Ishikawa (cell line): ENCODE results near the gene DIP2B.

Experiments used
- CEBPB ChIP-seq: IDR thresholded peaks from 2 replicates; pipeline ENCODE4 v1.6.1; 2012
- CREB1 ChIP-seq: IDR thresholded peaks from 2 replicates; pipeline ENCODE4 v1.6.1; 2012; ENCODE audit warnings: low read depth
- EGR1 ChIP-seq: IDR thresholded peaks from 2 replicates; pipeline ENCODE4 v1.6.1; 2012
- EP300 ChIP-seq: IDR thresholded peaks from 2 replicates; pipeline ENCODE4 v1.6.1; 2012; ENCODE audit warnings: borderline replicate concordance
- FOXM1 ChIP-seq: IDR thresholded peaks from 2 replicates; pipeline ENCODE4 v1.6.1; 2012; ENCODE audit warnings: low read depth, borderline replicate concordance
- NFIC ChIP-seq: IDR thresholded peaks from 2 replicates; pipeline ENCODE4 v1.6.1; 2012
- RAD21 ChIP-seq: IDR thresholded peaks from 2 replicates; pipeline ENCODE4 v1.6.1; 2012; ENCODE audit warnings: low read depth
- TAF1 ChIP-seq: IDR thresholded peaks from 2 replicates; pipeline ENCODE4 v1.6.1; 2012; ENCODE audit warnings: low read depth, mild to moderate bottlenecking
- TCF12 ChIP-seq: IDR thresholded peaks from 2 replicates; pipeline ENCODE4 v1.6.1; 2012; ENCODE audit warnings: low read depth
- TEAD4 ChIP-seq: IDR thresholded peaks from 2 replicates; pipeline ENCODE4 v1.6.1; 2012
- YY1 ChIP-seq: IDR thresholded peaks from 2 replicates; pipeline ENCODE4 v1.6.1; 2012; ENCODE audit warnings: low read depth
- ZBTB7A ChIP-seq: IDR thresholded peaks from 2 replicates; pipeline ENCODE4 v1.6.1; 2012; ENCODE audit warnings: low read depth
- TF ChIP-seq, protein P1 (sequence below): IDR thresholded peaks from 2 replicates; pipeline ENCODE4 v1.6.1; 2012
- TF ChIP-seq, protein P2 (sequence below): IDR thresholded peaks from 2 replicates; pipeline ENCODE4 v1.6.1; 2012; ENCODE audit warnings: low read depth, mild to moderate bottlenecking
- TF ChIP-seq, protein P3 (sequence below): IDR thresholded peaks from 2 replicates; pipeline ENCODE4 v1.6.1; 2012

DIP2B gene

DNA sequence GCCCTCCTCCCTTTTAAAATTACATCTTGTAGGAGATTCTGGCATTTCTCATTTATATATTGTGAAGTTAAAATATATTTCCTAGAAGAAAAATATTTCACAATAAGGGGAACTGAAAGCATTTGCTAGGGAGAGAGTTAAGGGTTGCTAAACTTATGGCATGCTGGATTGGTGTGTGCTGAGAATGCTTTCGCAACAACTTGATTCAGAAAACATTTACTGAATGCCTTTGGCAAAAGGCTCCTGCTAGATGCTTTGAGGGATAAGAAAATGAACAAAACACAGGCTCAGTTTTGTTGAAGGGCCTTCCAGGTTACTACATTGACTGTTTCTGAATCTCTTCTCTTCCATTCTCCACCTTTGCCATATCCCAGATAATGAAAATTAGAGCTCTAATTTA is 67.5 kb downstream of the DIP2B start:
- TF ChIP-seq TEAD4: no peak
- TF ChIP-seq, protein P1, sequence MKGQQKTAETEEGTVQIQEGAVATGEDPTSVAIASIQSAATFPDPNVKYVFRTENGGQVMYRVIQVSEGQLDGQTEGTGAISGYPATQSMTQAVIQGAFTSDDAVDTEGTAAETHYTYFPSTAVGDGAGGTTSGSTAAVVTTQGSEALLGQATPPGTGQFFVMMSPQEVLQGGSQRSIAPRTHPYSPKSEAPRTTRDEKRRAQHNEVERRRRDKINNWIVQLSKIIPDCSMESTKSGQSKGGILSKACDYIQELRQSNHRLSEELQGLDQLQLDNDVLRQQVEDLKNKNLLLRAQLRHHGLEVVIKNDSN: no peak
- TF ChIP-seq TAF1: no peak
- peak; percentile 87 for TF ChIP-seq CEBPB

DNA sequence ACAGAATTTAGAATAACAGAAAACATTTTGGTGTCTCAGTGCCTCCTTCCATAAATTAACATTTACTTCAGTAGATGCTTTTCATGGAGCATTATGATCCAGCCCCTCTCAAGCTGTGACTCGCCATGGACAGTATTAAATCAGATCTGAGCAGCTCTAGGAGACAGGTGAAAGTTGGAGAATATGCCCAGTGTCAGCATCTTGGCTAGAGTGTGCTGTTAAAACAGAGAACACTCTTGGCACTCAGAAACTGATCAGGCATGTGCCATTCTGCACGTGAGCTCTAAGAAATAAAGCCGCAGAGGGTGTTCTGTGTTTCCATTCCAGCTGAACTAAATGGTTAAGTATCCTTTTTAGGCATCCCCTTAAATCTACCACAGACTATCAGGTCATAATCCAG is 68.0 kb downstream of the DIP2B start:
- TF ChIP-seq, protein P2, sequence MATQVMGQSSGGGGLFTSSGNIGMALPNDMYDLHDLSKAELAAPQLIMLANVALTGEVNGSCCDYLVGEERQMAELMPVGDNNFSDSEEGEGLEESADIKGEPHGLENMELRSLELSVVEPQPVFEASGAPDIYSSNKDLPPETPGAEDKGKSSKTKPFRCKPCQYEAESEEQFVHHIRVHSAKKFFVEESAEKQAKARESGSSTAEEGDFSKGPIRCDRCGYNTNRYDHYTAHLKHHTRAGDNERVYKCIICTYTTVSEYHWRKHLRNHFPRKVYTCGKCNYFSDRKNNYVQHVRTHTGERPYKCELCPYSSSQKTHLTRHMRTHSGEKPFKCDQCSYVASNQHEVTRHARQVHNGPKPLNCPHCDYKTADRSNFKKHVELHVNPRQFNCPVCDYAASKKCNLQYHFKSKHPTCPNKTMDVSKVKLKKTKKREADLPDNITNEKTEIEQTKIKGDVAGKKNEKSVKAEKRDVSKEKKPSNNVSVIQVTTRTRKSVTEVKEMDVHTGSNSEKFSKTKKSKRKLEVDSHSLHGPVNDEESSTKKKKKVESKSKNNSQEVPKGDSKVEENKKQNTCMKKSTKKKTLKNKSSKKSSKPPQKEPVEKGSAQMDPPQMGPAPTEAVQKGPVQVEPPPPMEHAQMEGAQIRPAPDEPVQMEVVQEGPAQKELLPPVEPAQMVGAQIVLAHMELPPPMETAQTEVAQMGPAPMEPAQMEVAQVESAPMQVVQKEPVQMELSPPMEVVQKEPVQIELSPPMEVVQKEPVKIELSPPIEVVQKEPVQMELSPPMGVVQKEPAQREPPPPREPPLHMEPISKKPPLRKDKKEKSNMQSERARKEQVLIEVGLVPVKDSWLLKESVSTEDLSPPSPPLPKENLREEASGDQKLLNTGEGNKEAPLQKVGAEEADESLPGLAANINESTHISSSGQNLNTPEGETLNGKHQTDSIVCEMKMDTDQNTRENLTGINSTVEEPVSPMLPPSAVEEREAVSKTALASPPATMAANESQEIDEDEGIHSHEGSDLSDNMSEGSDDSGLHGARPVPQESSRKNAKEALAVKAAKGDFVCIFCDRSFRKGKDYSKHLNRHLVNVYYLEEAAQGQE: no peak
- no peak for TF ChIP-seq TCF12
- TF ChIP-seq CREB1: no peak
- TF ChIP-seq EP300: no peak
- no peak for TF ChIP-seq ZBTB7A
- no peak for TF ChIP-seq TAF1
- no peak for TF ChIP-seq FOXM1

DNA sequence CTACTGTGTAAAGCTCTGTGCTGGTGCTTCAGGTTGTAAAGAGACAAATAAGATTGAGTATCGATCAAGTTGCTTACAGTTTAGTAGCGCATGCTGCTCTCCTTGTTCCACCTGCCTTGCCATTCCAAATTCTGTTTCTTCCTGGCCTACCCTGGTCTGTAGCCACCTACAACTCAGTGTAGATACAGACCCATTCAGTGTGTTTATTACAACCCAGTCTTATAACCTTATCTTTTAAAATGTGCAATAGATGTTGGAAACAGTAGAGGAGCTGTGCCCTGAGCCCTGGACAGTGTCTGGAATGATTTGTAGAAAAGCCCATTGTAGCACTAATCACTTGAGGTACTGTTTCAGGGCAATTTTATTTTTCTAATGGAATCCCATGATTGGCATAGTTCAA is 68.5 kb downstream of the DIP2B start:
- TF ChIP-seq CREB1 (no peak), FOXM1 (no peak), RAD21 (no peak), TCF12 (no peak), ZBTB7A (no peak), CEBPB (no peak), NFIC (no peak), TEAD4 (no peak), EGR1 (no peak), EP300 (no peak), TAF1 (no peak), YY1 (no peak)
- TF ChIP-seq, protein P3, sequence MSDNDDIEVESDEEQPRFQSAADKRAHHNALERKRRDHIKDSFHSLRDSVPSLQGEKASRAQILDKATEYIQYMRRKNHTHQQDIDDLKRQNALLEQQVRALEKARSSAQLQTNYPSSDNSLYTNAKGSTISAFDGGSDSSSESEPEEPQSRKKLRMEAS: no peak
- TF ChIP-seq, protein P2: no peak
- TF ChIP-seq, protein P1: no peak

DNA sequence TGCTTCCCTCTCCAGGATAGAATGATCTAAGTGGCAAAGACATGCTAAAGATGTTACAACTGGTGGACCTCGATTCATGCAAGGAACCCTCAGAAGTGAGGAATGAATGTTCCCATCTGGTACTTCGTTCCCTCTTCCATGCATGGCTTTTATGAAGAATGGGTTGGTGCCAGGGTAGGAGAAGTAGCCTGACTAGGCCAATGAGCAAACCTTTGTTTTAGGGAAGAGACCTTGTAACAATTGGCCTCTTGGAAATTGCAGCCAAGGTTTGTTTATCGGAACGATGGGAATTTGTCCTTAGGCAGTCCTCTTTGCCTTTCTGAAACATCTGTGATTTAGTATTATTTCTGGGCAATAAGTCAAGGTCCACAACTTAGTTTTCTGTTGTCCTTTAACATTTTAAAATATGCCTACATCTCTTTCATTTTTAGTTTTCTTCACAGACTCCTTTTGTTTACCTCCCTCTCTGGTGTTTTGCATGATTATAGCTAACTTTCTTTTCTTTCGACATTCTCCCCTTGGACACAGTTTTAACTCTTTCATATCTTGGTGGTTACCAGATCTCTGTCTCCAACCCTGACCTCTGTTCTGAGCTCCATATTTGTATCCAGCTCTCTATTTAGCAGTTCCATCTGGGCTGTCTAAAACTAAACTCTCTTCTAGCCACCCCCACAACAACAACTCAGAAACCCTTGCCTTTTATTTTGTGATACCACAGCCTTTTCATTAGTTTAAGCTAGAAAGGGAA is 70.0 kb downstream of the DIP2B start:
- TF ChIP-seq ZBTB7A (no peak), CREB1 (no peak), TCF12 (no peak), NFIC (no peak), EGR1 (no peak), TAF1 (no peak)
- TF ChIP-seq, protein P1: no peak
- TF ChIP-seq, protein P3: no peak

DNA sequence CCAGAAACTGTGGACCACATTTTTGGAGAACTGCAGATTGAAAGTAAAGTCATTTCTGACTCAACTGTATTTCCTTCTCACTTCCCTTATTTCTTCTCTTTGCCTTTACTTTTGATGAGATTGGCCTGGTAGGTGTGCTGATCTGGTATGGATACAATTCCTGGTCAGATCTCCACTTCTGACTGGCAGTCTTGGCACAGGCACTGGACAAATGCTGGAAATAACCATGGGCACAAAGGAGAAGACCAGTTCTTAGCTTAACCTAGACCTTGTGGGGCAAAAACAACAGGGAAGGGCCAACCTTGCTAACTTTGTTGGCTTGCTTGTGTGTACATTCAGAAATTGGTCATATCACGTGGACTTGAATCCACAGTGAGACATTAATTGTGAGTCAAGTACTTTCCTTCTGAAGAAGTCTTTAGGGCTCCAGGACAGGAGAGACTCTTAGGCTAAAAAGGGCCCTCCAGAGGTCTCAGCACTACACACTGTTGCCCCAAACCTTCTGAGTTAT is 75.0 kb downstream of the DIP2B start:
- no peak for TF ChIP-seq CREB1
- TF ChIP-seq EGR1: no peak
- no peak for TF ChIP-seq TCF12
- TF ChIP-seq EP300: no peak
- no peak for TF ChIP-seq TEAD4
- TF ChIP-seq CEBPB: no peak
- no peak for TF ChIP-seq ZBTB7A
- TF ChIP-seq, protein P2: no peak
- TF ChIP-seq YY1: no peak
- TF ChIP-seq, protein P1: no peak
- no peak for TF ChIP-seq FOXM1
- TF ChIP-seq NFIC: no peak
- TF ChIP-seq, protein P3: no peak
- no peak for TF ChIP-seq TAF1
- TF ChIP-seq RAD21: no peak
